DMS53 treated with DMSO at 0.1 percent for 48 hours (cell line): ENCODE results near the gene ABCC5.
A peak's percentile ranks its signal among the peaks of the same experiment; 100 is the strongest.
"Not testable (repeated sequence)": the region's sequence is repeated elsewhere in the genome, so short reads cannot be mapped to it uniquely, and the experiment has no call there.

ENCODE experiments used
- DNase-seq: peaks from one replicate; lab custom pipeline; 2025; ENCODE audit not compliant: unreplicated experiment; lab: John Stamatoyannopoulos, UW

Gene ABCC5

GRCh38 chr3:183896610-183897009 lies 121.1 kb downstream of the ABCC5 start:
- DNase-seq, result no peak

GRCh38 chr3:183896184-183896583 lies 121.5 kb downstream of the ABCC5 start:
- no peak for DNase-seq

GRCh38 chr3:183895774-183896173 lies 121.9 kb downstream of the ABCC5 start:
- DNase-seq, result no peak

DNA sequence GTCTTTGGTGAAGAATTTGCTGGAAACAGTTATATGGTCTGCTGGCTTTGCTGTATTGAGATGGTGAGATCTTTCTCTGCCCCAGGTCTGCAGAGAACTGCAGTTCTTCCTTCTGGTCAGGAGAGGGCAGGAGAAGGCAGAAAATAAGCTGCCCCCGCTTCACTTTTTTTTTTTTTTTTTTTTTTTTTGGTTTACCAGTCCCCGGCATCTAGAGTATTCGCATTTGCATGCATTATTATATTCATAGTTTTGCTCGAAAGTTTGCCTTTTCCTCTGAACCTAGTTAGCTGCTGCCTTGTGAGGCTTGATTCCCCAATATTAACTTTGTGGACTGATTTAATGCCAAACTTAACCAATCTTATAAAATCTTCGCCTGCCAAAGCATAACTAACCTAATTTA lies 122.4 kb downstream of the ABCC5 start:
- peak; percentile 30 for DNase-seq

- no peak for DNase-seq
Measured at GRCh38 chr3:183892610-183893214, 125.0 kb downstream of the ABCC5 start.

GRCh38 chr3:183885766-183886165 lies 131.9 kb downstream of the ABCC5 start:
- DNase-seq, result no peak

DNA sequence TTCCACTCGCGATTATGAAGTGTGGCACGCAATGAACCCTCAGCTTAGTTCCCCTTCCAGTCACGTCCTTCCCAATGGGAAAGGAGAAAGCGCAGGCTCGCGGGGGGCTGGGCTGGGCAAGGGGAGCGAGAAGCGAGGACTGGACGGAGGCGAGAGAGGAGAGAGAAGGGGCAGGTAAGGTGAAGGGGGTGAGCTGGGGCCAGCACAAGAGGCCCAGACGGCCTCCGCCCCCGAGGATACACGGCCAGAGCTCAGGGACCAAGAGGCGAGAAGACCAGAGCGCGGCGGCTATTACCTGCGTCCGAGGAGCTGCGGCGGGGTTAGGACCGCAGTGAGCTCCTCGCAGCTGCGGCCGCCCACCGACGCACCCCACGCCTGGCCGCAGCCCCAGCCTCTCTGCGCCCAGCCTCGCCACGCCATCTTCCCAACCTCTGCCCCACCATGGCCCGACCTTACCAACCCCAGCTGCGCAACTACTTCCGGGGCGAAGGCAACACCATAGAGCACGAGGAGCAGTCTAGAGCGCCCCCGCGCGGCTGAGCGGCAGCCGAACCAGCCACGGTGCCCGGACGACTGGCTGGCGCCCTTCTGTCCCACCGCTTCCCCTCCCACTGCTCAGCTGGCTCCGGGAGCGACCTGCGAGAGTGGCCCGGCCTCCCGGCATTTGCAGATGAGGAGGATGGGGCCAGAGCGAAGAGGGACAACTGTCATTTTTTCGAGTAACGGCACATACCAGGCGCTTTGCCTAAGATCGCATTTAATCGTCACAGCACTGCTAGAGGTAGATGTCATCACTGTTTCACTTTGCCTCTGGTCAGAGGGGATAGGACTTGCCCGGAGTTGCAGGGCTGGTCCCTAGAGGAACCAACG lies 133.0 kb downstream of the ABCC5 start, which contains the start of gene PARL:
TSS of gene PARL (minus strand) at position 454 of the 870 bp plus-strand sequence. CDS start at position 420, 34 bp downstream.
- peak; percentile 80 for DNase-seq

DNA sequence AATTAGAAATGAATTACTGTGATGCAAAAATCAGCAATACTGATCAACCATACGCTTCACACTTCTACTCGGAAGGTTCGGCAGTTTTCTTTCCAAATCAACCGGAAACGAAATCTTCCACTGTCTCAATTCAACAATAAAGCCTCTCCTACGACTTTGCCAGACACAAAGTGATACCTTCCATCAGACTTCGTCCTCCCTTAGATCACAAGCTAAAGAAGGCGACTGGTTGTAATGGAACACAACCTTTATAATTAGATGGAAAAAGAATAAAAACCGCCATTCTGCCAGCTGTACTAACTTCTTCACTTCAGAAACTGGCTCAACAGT lies 133.6 kb downstream of the ABCC5 start:
- no peak for DNase-seq

DNA sequence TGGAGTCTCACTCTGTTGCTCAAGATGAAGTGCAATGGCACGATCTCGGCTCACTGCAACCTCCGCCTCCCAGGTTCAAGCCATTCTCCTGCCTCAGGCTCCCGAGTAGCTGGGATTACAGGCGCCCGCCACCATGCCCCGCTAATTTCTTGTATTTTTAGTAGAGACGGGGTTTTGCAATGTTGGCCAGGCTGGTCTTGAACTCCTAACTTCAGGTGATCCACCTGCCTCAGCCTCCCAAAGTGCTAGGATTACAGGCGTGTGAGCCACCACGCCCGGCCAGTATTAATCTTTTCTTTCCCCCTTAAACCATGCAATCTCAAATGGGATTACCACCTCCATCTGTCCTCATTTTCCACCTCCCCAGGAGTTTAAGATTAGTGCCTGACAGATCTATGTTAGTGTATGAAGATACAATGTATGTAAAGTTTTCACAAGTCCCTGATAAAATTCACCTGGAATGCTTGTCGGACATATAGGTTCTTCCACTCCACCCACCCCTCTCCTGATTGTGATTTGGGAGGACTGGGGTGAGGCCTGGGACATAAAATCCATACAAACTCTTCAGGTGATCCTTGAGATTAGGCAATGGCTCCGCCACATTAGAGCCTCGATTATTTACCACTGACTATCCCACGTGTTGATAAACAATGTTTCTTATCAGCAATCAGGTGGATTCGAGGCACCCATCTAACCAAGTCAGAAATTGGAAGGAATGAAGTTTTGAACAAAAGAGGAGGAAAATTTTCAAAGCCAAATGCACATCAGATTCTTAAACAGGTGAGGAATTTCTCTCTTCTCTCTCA lies 134.2 kb downstream of the ABCC5 start:
- no peak for DNase-seq

DNA sequence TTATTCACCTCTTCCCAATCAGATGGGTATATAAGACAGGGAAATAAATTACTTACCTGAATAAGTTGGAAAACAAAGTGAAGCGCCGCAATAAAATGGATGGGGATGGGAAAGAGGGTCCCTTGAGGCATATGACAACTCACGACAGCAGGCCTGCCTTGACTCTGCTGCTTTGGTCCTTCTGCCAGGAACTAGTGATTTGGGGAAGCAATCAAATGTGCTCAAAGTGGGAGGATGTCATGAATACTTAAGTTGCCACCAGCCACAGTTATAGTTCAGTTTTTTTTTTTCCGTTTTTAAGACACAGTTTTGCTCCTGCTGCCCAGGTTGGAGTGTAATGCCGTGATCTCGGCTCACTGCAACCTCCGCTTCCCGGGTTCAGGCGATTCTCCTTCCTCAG lies 137.6 kb downstream of the ABCC5 start:
- DNase-seq, result no peak

GRCh38 chr3:183879243-183879642 lies 138.4 kb downstream of the ABCC5 start:
- no peak for DNase-seq

DNA sequence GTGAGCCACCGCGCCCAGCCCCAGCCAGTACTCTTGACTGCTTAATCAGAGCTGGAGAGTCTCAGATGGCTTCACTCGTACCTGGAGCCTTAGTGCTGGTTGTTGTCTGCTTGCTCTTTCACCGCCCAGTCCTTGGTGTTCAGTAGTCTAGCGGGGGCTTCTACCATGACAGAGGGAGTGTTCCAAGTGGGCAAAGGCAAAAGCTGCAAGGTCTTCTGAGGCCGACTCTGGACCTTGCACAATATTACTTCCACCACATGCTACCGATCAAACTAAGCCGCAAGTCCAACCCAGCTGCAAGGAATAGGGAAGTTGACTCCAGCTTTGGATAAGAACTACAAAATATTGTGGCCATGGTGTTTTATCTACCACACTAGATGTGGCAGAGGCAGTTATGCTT lies 139.6 kb downstream of the ABCC5 start:
- DNase-seq, result no peak

GRCh38 chr3:183877227-183877626 lies 140.5 kb downstream of the ABCC5 start:
- not testable (repeated sequence) for DNase-seq

DNA sequence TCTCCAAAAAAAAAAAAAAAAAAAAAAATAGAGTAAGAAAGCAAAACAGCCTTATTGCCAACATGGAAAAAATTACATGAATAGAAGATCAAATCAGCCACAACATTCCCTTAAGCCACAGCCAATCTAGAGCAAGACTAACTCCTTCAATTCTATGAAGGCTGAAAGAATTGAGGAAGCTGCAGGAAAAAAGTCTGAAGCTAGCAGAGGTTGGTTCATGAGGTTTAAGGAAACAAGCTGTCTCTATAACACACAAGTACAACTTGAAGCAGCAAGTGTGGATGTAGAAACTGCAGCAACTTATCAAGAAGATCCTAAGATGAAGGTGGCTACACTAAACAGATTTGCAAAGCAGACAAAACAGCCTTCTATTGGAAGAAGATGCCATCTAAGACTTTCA lies 142.3 kb downstream of the ABCC5 start:
- DNase-seq, result no peak

DNA sequence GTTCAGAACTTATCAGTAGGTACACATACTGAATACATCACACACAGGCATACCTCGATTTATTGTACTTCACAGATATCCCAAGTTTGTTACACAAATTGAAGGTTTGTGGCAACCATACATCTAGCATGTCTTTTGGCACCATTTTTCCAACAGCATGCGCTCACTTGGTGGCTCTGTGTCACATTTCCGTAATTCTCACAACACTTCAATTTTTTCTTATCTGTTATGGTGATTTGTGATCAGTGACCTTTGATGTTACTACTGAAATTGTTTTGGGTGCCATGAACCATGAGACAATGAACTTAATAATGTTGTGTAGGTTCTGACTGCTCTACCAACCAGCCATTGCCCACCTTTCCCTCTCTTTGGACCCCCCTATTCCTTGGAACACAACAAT lies 143.8 kb downstream of the ABCC5 start:
- no peak for DNase-seq

DNA sequence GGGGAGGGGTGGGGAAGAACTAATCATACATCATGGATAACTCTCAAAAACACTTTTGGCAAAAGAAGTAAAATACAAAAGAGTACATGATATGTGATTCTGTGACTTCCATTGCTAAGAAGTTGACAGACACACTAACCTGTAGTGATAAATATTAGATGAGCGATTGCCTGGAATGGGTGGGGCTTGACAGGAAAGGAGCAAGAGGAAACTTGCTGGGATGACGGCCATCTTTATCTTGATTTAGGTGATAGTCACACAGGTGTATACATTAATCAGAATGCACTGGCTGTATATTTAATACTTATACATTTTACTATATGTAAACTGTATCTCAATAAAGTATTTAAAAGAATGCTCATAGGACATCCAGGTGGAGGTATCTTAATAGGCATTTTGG lies 146.1 kb downstream of the ABCC5 start:
- no peak for DNase-seq

DNA sequence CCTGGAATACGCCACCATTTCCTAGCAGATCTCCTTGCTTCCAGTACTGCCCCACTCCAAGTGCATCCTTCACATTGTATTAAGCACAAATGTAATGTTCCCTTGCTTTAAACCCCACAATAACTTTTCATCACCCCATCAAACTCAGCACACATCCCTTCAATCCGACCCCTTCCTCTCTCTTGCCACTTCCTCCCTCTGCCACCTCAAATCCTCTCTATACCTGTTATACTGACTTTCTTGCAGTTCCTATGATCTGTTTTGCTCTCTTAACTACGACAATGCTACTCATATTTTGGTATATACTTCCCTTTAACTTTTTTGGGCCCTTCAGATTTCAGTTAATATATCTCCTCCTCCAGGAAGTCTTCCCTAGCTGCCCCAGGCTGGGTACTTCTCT lies 147.1 kb downstream of the ABCC5 start:
- DNase-seq, result no peak
